HL-60 (cell line): Measurements from ENCODE around the gene ZFAND2B.

Experiments used
- DNase-seq, 2 experiments: peaks; one replicate each; pipeline ENCODE4 v3.0.0-alpha.2; 2010 to 2020; ENCODE audit warnings: low read depth in 1 of 2, low spot score in 1 of 2
- H3K27ac ChIP-seq: fragments of 250-450 bp; sonication (Bioruptor Pico); replicated peaks from 2 replicates; pipeline ENCODE4 v1.5.1; 2020; ENCODE audit warnings: mild to moderate bottlenecking, moderate library complexity
- H3K27me3 ChIP-seq: fragments of 250-450 bp; sonication (Bioruptor Pico); 2 replicates; pipeline ENCODE4 v1.5.1; 2021; ENCODE audit warnings: mild to moderate bottlenecking, moderate library complexity; ENCODE audit not compliant: insufficient read depth, poor library complexity, severe bottlenecking
- H3K4me3 ChIP-seq: replicated peaks from 2 replicates; pipeline ENCODE4 v1.5.1; 2011; ENCODE audit warnings: mild to moderate bottlenecking, control low read depth, low read length; ENCODE audit not compliant: insufficient read depth
- CTCF ChIP-seq: IDR thresholded peaks from one replicate; pipeline ENCODE4 v1.5.1; 2011; ENCODE audit warnings: low read length, control low read depth, inconsistent platforms; ENCODE audit not compliant: insufficient read depth
- GABPA ChIP-seq: IDR thresholded peaks from 2 replicates; pipeline ENCODE4 v1.6.1; 2012; ENCODE audit warnings: low read depth
- POLR2AphosphoS5 ChIP-seq: IDR thresholded peaks from 2 replicates; pipeline ENCODE4 v1.6.1; 2012; ENCODE audit warnings: low read depth
- REST ChIP-seq: IDR thresholded peaks from 2 replicates; pipeline ENCODE4 v1.6.1; 2012; ENCODE audit warnings: low read depth; ENCODE audit not compliant: insufficient replicate concordance
- SPI1 ChIP-seq: IDR thresholded peaks from 2 replicates; pipeline ENCODE4 v1.6.1; 2012; ENCODE audit warnings: low read depth, mild to moderate bottlenecking, borderline replicate concordance

The ZFAND2B gene

GRCh38 chr2:219173176-219173575 is 33.4 kb upstream of the ZFAND2B start:
- DNase-seq: no peak

GRCh38 chr2:219174146-219174545 is 32.4 kb upstream of the ZFAND2B start:
- Histone ChIP-seq H3K4me3 (no peak overlapping the region), H3K27me3 (no peaks in the 10 kb centered on the region), H3K27ac (no peak overlapping the region)
- DNase-seq: no peak
- TF ChIP-seq REST: no peak
- TF ChIP-seq POLR2AphosphoS5: no peak
- TF ChIP-seq SPI1: no peak
- TF ChIP-seq GABPA: no peak
- TF ChIP-seq CTCF: no peak

More at GRCh38 chr2:219173176-219173575, 33.4 kb upstream of the ZFAND2B start:
- Histone ChIP-seq H3K27me3 (no peaks in the 10 kb centered on the region), H3K4me3 (no peak overlapping the region), H3K27ac (no peak overlapping the region)
- no peak for TF ChIP-seq POLR2AphosphoS5
- no peak for TF ChIP-seq GABPA
- TF ChIP-seq CTCF: no peak
- TF ChIP-seq SPI1: no peak
- TF ChIP-seq REST: no peak

DNA sequence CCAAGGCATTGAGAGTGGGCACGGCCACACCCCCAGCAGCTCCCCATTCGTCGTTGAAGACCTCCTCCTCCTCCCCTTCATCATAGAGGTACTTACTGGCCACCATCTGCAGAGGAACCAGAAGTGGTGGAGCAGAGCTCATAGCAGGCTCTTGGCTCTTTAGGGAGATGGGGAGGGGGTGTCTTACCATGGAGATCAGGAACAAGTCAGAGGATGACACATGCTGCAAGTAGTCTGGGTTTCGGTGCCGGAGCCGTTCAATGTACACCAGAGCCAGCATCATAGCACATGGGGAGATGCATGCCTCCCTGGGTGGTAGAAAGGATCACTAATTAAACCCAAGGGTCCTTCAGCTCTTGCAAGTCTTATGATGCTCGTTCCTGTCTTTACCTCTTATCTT is 31.8 kb upstream of the ZFAND2B start:
- TF ChIP-seq CTCF (no peak), POLR2AphosphoS5 (no peak), REST (no peak), SPI1 (no peak), GABPA (no peak)
- H3K27ac ChIP-seq: no peak overlapping the region

More for the DNA sequence above, 31.8 kb upstream of the ZFAND2B start:
- H3K27me3 ChIP-seq: no peaks in the 10 kb centered on the region
- DNase-seq: no peak
- no peak overlapping the region for H3K4me3 ChIP-seq
